NCI-H1092 (cell line): Measurements from ENCODE around the gene CDC20.
"Not testable (repeated sequence)": the region's sequence is repeated elsewhere in the genome, so short reads cannot be mapped to it uniquely, and the experiment has no call there.

Experiments
- DNase-seq: peaks from one replicate; lab custom pipeline; 2025; lab: John Stamatoyannopoulos, UW

Gene CDC20

DNA sequence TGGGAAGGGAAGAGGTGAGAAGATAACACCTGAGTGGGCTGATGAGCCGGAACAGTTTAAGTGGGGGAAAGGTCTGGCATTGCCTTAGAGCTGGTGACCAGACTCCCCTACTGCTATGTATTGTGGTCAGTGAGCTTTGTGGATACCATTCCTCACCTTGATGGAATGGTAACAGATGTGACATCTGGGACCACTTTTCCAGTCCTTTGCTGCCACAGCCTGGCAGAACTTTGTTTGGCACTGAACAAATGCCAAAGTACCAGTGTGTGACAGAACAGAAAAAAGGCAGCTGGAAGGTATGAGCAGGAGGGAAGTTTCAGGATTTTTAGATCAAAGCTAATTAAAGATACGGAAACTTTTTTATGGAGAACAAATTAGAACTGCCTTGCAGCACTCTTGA is 24.7 kb downstream of the CDC20 start:
- DNase-seq = no peak

- no peak for DNase-seq
These were observed 27.9 kb downstream of the CDC20 start for GRCh38 chr1:43386676-43387075.

DNA sequence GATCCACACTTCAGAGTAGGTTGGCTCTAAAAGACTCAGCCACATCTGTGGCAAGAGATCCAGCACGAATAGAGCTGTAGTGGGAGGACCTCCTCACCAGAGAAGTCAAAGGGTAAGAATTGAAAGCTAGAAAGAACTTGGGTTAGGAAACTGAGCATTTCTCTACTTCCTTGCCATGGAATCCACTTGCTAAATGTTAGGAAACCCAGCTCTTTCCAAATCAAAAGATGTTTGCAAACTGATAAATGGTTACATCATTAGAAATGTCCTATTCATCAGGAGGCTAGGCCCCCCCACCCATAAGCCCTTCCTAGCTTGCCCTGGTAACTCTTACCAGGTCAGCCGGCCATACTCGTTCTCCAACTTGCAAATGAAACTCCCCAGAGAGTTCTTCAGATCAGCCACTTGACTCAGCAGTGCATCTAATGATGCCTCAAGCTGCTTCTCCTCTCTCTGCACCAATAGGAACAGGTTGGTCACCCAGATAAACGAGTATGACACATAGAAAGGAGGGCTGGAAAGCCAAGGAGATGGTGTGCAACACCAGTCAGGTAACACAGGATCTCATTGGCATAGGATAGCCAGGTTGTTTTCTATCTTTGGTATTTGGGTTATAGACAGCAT is 29.3 kb downstream of the CDC20 start:
- DNase-seq = no peak

DNA sequence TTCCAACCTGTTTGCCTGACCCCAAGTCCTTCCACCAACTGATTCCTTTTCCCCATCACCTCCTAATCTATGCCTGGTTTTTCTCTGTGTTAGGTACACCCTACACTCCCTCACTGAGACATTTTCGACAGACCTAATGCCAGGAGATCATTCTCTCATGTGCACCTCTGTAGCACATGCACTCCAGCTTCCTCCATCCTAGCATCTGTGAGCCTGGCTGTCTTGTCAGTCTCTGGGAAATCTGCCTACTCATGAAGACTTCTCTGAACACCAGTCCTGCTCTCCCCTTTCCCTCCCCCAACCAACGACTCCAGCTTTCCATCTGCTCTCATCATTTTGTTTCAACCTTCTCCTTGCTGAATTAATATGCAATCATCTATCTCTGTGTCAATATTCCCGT is 29.8 kb downstream of the CDC20 start:
- DNase-seq = no peak

GRCh38 chr1:43389326-43390313 is 30.8 kb downstream of the CDC20 start, which contains the start of the genes MED8 and SZT2:
Gene MED8, minus strand, starts transcription at chr1:43389800. Its CDS starts 36 bp downstream, at chr1:43389764.
Gene SZT2, plus strand, starts transcription at chr1:43389899. Its CDS starts 70 bp downstream, at chr1:43389969.
- peak; percentile 97 for DNase-seq

DNA sequence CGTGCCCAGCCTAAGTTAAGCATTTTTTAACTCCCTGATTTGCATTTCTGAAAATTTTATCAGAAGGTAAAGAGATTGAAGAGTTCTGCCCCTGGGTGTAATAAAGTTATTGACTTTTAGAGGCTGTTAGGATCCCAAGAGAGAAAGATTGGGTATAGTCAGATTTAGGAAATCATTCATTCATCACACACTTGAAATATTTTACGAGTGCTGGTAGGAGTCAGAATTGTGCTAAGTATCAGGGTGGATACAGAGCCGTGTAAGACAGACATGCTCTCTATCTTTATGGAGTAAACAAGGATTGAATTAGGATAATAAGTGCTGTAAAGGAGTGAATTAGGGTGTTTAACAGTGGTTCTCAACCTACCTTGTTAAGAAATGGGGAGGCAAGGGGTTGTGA is 33.9 kb downstream of the CDC20 start:
- no peak for DNase-seq

- DNase-seq = no peak
These were observed 36.7 kb downstream of the CDC20 start for GRCh38 chr1:43395523-43395922.

GRCh38 chr1:43396059-43396458 is 37.3 kb downstream of the CDC20 start:
- no peak for DNase-seq

DNA sequence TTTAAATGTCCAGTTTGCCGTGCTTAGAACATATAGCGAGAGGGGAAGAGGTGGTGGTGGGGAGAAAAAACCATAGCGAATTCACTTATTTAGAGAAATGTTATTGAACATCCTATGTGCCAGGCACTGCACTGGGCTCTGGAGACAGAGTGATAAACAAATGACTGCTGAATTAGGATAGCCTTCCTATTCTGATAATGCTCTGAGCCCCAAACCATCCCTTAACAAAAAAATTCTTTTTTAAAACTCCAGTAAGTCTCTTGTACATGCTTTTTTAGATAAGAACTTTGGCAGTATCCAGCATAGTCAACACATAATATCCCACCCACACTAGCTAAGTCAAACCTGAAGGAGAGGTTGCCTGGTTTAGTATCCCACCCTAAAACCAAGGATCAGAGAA is 39.4 kb downstream of the CDC20 start:
- no peak for DNase-seq

DNA sequence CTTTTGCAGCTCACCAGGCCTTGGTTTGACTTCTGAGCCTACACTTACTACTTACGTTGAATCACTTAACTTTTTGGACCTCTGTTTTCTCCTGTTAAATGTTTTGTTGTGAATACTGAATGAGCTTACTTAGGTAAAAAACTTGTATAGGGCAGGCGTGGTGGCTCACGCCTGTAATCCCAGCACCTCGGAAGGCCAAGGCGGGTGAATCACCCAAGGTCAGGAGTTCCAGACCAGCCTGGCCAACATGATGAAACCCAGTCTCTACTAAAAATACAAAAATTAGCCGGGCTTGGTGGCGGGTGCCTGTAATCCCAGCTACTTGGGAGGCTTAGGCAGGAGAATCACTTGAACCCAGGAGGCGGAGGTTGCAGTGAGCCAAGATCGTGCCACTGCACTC is 41.7 kb downstream of the CDC20 start:
- not testable (repeated sequence) for DNase-seq

GRCh38 chr1:43402089-43402865 is 43.5 kb downstream of the CDC20 start:
- no peak for DNase-seq

DNA sequence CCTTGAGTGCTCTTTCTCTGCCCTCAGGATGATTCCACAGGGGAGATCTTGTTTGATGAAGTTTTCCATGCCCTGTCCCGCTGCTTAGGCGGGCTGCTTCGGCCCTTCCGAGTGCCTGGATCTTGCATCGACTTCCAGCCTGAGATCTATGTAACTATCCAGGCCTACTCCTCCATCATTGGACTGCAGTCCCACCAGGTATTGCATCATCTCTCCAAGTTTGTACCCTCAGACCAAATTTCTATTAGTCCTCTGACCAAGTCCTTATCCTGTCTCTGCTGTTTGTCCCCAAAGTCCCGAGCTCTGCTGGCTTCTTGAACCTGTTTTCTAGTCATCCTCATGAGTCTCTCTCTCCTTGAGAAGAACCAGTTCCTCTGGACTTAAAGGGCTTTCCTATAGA is 45.6 kb downstream of the CDC20 start:
- DNase-seq = no peak

DNA sequence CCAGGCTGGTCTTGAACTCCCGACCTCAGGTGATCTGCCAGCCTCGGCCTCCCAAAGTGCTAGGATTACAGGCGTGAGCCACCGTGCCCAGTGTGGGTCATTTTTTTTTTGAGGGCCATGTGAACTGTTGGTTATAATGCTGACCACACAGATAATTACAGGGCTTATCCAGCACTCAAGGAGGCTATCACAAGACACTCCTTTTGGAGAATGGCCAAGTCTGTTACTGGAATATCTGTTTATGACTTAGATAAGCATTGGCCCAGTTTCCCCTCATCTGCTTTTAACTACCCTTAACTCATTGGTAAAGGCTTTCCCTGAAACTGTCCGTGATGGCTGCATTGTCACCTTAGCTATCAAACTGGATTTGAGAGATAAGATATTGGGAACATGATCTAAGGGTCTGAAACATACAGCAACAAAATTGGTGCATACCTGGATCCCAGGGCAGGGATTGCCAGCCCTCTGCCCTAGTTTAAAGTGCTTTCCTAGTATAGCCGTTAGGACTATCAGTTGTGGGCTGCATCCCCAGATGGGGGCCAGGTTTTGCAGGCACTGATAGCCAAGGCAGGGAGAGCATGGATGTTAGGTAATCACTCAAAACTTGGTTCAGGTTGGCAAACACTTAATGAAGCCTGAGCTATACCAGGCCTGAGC is 46.6 kb downstream of the CDC20 start:
- no peak for DNase-seq

- DNase-seq = no peak
These were observed 47.1 kb downstream of the CDC20 start for GRCh38 chr1:43405876-43406234.

DNA sequence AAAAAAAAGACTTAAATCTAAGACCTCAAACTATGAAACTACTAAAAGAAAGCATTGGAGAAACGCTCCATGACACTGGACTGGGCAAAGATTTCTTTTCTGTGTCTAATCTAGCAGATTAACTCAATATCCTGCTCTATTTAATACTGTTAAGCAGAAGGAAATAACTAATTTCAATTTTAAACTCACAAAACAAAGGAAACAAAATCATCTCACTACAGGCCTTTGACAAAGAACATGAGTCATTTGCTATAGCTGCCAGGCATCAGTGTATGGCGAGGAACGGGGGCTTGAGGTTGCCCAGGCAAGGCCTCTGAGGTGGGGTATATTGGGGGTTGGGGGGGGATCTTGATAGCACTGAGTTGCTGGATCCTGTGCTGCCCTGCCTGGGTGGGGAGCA is 51.8 kb downstream of the CDC20 start:
- DNase-seq = no peak
